ENCODE measurements around the gene LSM5. TPM values are rescaled to one million over a fixed set of nuclear protein-coding genes. Genes with fewer than 3 reads are reported as not detected.

Gene LSM5
- 85.5 to 106 TPM (median 98.2 TPM) in 5 replicates for total RNA-seq (2022; extraction: Qiagen RNA extraction)

DNA sequence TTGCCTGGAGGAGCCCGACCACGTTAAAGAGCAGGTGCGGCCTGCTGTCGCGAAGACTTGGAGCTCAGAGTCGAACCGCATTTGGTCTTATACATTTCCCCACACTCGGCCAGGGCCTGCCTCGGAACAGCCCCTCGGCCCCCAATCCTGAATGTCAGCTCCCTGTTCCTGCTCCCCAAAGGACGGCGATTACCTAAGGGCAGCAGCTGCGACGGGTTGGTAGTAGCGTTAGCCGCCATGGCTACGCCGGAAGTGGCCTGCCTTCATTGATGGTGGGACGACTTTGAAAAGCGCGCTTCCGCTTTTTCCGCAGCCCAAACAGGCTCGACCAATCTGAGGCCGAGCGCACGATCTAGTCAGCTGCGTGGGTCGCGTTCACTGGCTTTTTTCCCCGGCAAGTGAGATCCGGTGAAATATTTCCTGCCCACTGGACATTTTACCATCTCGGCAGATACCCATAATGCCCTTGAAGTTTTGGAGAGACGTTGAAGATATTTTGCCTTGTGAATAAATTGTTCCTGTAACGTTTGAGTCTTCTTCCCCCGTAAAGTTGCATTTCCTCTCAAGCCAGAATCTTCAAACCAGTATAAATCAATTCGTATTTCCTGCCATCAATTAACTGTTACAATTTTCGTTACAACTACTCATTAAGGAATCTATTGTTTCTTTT lies at the start of gene LSM5:
Gene LSM5, minus strand, starts transcription at position 254 of the 670 bp plus-strand sequence. Its CDS starts 15 bp downstream, at position 239.

DNA sequence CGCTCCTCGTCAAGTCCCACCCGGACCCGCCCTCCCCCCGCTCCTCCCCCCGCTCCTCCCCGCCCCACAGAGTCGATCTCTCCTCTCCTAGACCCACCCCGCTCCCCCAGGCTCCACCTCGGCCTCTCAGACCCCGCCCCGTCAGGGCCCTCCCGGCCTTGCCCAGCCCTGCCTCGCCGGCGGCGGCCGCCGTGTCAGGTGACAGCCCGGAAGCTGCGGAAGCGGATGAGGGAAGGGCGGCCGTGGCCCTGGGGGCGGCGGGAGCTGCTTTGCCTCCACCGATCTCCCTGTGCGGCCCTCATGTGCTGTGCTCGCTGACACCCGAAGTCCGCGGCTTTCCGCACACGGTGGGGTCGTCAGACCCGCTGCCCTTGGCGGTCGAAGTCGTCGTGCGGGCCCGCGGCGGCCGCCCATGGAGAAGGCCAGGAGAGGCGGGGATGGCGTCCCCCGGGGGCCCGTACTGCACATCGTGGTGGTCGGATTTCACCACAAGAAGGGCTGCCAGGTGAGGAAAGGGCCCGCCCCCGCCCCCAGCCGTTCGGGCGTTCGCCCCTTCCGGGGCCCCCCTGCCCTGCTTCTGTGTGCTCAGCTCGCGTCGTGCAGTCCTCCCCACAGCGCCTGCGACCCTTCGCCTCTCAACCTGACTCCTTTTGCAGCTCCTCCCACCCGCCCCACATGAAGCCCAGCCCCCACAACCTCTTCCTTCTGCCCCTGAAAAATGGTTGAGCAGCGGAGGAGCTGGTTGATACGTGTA lies 5.3 kb upstream of the LSM5 start, which contains the start of gene AVL9:
Gene AVL9, plus strand, starts transcription at position 192 of the 754 bp plus-strand sequence. Its CDS starts 221 bp downstream, at position 413.

Other genes starting within 250 kb of the LSM5 start
- 20.1 to 33.5 TPM (median 30.5 TPM) in 5 replicates for gene AVL9, start 5.1 kb upstream of the LSM5 start, total RNA-seq (2022; extraction: Qiagen RNA extraction)

All from A549 treated with Mapracorat at 1 μM for 4 hours (cell line).